HepG2 (cell line): ENCODE data around the gene C1orf185. TPM values are rescaled to one million over a fixed set of nuclear protein-coding genes. Genes with fewer than 3 reads are reported as not detected.

Source experiments
- ATAC-seq: fragments of 200-7000 bp; cut with Tn5 transposase; 3 replicates; pipeline ENCODE4 v1.9.1; 2020; ENCODE audit warnings: mild to moderate bottlenecking, moderate library complexity
- BruUV-seq: library from RNA; stranded (reverse); fragments of 400-500 nt; replicated peaks from 2 replicates; lab custom pipeline; 2021; lab: Mats Ljungman, UMichigan
- CTCF ChIA-PET: fragments of 300-600 bp; formaldehyde crosslinking; extraction: SDS; loops from one replicate; lab custom pipeline; 2021; ENCODE audit warnings: low total read pairs, inconsistent platforms, low intra/inter-chr PET ratio; lab: Yijun Ruan, JAX
- POLR2A ChIA-PET: fragments of 350-600 bp; sonication (Branson Sonifier 250); formaldehyde crosslinking; loops from one replicate; lab custom pipeline; 2020; ENCODE audit warnings: antibody characterized with exemption, inconsistent platforms; lab: Yijun Ruan, JAX
- DNase-seq: peaks from one replicate; pipeline ENCODE4 v3.0.0-alpha.2; 2015; ENCODE audit warnings: low spot score
- FAIRE-seq: peaks from 3 replicates; lab custom pipeline; 2011; peaks lifted over from hg19 to GRCh38; lab: Jason Lieb, UNC
- H2AFZ ChIP-seq: one replicate; pipeline ENCODE4 v1.6.1; 2011; ENCODE audit warnings: low read length, inconsistent platforms
- H3K27ac ChIP-seq: fragments of 300-600 bp; 3 replicates; pipeline ENCODE4 v1.8.0; 2011; ENCODE audit warnings: mixed run types, mild to moderate bottlenecking, mixed read lengths, low read length, inconsistent platforms; ENCODE audit not compliant: insufficient read depth; ENCODE audit errors: extremely low read length
- H3K27me3 ChIP-seq, 2 experiments: fragments of 200-600 bp in 1 of 2; 2 replicates in 1 of 2; 3 replicates in 1 of 2; pipeline versions ENCODE4 v1.6.0 to v1.8.0; 2011; ENCODE audit warnings: low read length in 2 of 2, mild to moderate bottlenecking in 2 of 2, moderate library complexity in 2 of 2, inconsistent platforms in 1 of 2; ENCODE audit not compliant: insufficient read depth in 2 of 2, control insufficient read depth in 1 of 2
- H3K36me3 ChIP-seq, 2 experiments: fragments of 200-600 bp in 1 of 2; replicated peaks in 1 of 2; 2 replicates in 1 of 2; 3 replicates in 1 of 2; pipeline versions ENCODE4 v1.5.1 to v1.8.0; 2011; ENCODE audit warnings: low read length in 2 of 2, inconsistent platforms in 1 of 2; ENCODE audit not compliant: insufficient read depth in 2 of 2, control insufficient read depth in 1 of 2
- H3K4me1 ChIP-seq: 2 replicates; pipeline ENCODE4 v1.5.1; 2012; ENCODE audit warnings: low read length, inconsistent platforms; ENCODE audit not compliant: insufficient read depth
- H3K4me2 ChIP-seq: 2 replicates; pipeline ENCODE4 v1.6.0; 2011; ENCODE audit warnings: low read depth, low read length, inconsistent platforms
- H3K4me3 ChIP-seq, 3 experiments: fragments of 200-600 bp in 1 of 3; sonication (generic), shearing (Covaris generic) in 1 of 3; replicated peaks in 1 of 3; 2 replicates each; pipeline ENCODE4 v1.5.1; 2011 to 2016; ENCODE audit warnings: low read length in 3 of 3, inconsistent platforms in 2 of 3, low read depth in 2 of 3, mild to moderate bottlenecking in 2 of 3, control low read depth in 1 of 3, mixed read lengths in 1 of 3; ENCODE audit not compliant: insufficient read depth in 1 of 3
- H3K79me2 ChIP-seq: one replicate; pipeline ENCODE4 v1.6.1; 2011; ENCODE audit warnings: low read length, inconsistent platforms; ENCODE audit not compliant: insufficient read depth
- H3K9ac ChIP-seq: 2 replicates; pipeline ENCODE4 v1.6.0; 2011; ENCODE audit warnings: mild to moderate bottlenecking, low read depth, low read length, inconsistent platforms; ENCODE audit not compliant: insufficient read depth
- H3K9me3 ChIP-seq: 2 replicates; pipeline ENCODE4 v1.5.1; 2012; ENCODE audit warnings: mild to moderate bottlenecking, low read length
- H4K20me1 ChIP-seq: 2 replicates; pipeline ENCODE4 v1.6.0; 2011; ENCODE audit warnings: inconsistent platforms, mild to moderate bottlenecking, low read length, moderate library complexity; ENCODE audit not compliant: insufficient read depth
- CSRNP2 ChIP-seq: sonication (generic); formaldehyde crosslinking; conservative IDR thresholded peaks from 2 replicates; pipeline ENCODE4 v1.8.0; 2022; ENCODE audit warnings: low read depth, missing genetic modification reagents
- GPBP1L1 ChIP-seq: sonication (generic); formaldehyde crosslinking; IDR thresholded peaks from 2 replicates; pipeline ENCODE4 v1.5.0; 2020; ENCODE audit warnings: mild to moderate bottlenecking, missing genetic modification reagents
- ISX ChIP-seq: sonication (generic); formaldehyde crosslinking; conservative IDR thresholded peaks from 2 replicates; pipeline ENCODE4 v1.5.0; 2020; ENCODE audit warnings: missing genetic modification reagents
- LBX2 ChIP-seq: sonication (generic); formaldehyde crosslinking; IDR thresholded peaks from 2 replicates; pipeline ENCODE4 v1.5.0; 2020; ENCODE audit warnings: missing genetic modification reagents, mild to moderate bottlenecking, borderline replicate concordance
- PHB2 ChIP-seq: fragments of 450-650 bp; IDR thresholded peaks from 2 replicates; pipeline ENCODE4 v1.6.1; 2018; ENCODE audit not compliant: partially characterized antibody
- POGZ ChIP-seq: sonication (generic); formaldehyde crosslinking; IDR thresholded peaks from 2 replicates; pipeline ENCODE4 v1.4.0; 2020; ENCODE audit warnings: mild to moderate bottlenecking, missing genetic modification reagents
- SMAD3 ChIP-seq: sonication (generic); formaldehyde crosslinking; IDR thresholded peaks from 2 replicates; pipeline ENCODE4 v1.4.0; 2020; ENCODE audit warnings: missing genetic modification reagents
- TARDBP ChIP-seq: sonication (generic); formaldehyde crosslinking; IDR thresholded peaks from 2 replicates; pipeline ENCODE4 v1.8.0; 2022; ENCODE audit warnings: mild to moderate bottlenecking, missing genetic modification reagents
- THYN1 ChIP-seq: sonication (generic); formaldehyde crosslinking; IDR thresholded peaks from 2 replicates; pipeline ENCODE4 v1.8.1; 2023; ENCODE audit warnings: low read depth, mild to moderate bottlenecking, moderate library complexity, missing genetic modification reagents, borderline replicate concordance
- ZNF577 ChIP-seq: sonication (generic); formaldehyde crosslinking; IDR thresholded peaks from 2 replicates; pipeline ENCODE4 v1.4.0; 2020; ENCODE audit warnings: mild to moderate bottlenecking, low read depth, missing genetic modification reagents, borderline replicate concordance
- ZUFSP ChIP-seq: sonication (generic); formaldehyde crosslinking; IDR thresholded peaks from 2 replicates; pipeline ENCODE4 v1.9.0; 2021; ENCODE audit warnings: missing genetic modification reagents, mild to moderate bottlenecking, borderline replicate concordance
- WGBS: methylation state at CpG from one replicate; pipeline ENCODE4 v1.1.6; 2017; ENCODE audit warnings: low lambda C conversion rate; 5-methylcytosine and 5-hydroxymethylcytosine counted together
- in situ Hi-C: cut with HindIII; loops from 2 replicates; pipeline ENCODE4 v1.10.0; 2017; ENCODE audit warnings: low pct_unique_long_range_greater_than_20kb; ENCODE audit not compliant: extremely low pct_ligation_motif_present
- intact Hi-C: fragments of 100-400 bp; cut with micrococcal nuclease; formaldehyde crosslinking; loops from one replicate; pipeline ENCODE4 v1.10.0; 2022; ENCODE audit not compliant: unreplicated experiment
- polyA plus RNA-seq, 8 experiments: library from polyadenylated mRNA; depleted of rRNA in 3 of 8; stranded (reverse) in 7 of 8; unstranded in 1 of 8; fragments of >200 nt; fragmentation: Illumina TruSeq in 4 of 8; extraction: Trizol in 4 of 8; gene quantifications; 2 replicates each; pipeline versions ENCODE4 v1.2.1 to v1.2.3, GENCODE V29; 2011 to 2016; ENCODE audit warnings: low read depth in 4 of 8, missing spikeins in 1 of 8, mixed read lengths in 1 of 8; ENCODE audit not compliant: insufficient read depth in 1 of 8
- total RNA-seq, 5 experiments: library from RNA; depleted of rRNA; stranded (reverse); fragments of >200 nt; fragmentation: Illumina TruSeq; extraction: Trizol; gene quantifications; 2 replicates each; pipeline ENCODE4 v1.2.3, GENCODE V29; 2016; ENCODE audit warnings: low read depth in 1 of 5

C1orf185 gene
- total and polyA plus RNA-seq, 2 of the 13 experiments (the other 11 are each of a cell fraction or from before 2014, with no cell fraction given) = not detected

- Histone ChIP-seq H3K4me1 (no peaks in the 10 kb centered on the region), H3K27ac (no peak overlapping the region), H4K20me1 (no peaks in the 10 kb centered on the region), H3K27me3 (no peaks in the 10 kb centered on the region), H3K9me3 (no peaks in the 10 kb centered on the region), H3K4me3 (no peak overlapping the region), H2AFZ (no peak overlapping the region), H3K4me2 (no peak overlapping the region), H3K79me2 (no peaks in the 10 kb centered on the region), H3K9ac (no peak overlapping the region), H3K36me3 (no peaks in the 10 kb centered on the region)
- ATAC-seq (no peak), DNase-seq (no peak), FAIRE-seq (no peak)
- in situ Hi-C loops = no loop called here
- 6% methylated on average over 1 of the region's 1 CpG for WGBS
- ChIA-PET CTCF (no interaction called here), POLR2A (no interaction called here)
- BruUV-seq = no TSS peak
- intact Hi-C loops = no loop called here
- no peak for TF ChIP-seq ZNF577 (CRISPR knock-in tag)
- TF ChIP-seq ISX = no peak
- no peak for TF ChIP-seq GPBP1L1 (CRISPR knock-in tag)
- no peak for TF ChIP-seq SMAD3 (CRISPR knock-in tag)
- TF ChIP-seq THYN1 (CRISPR knock-in tag) = no peak
These were observed 66.3 kb downstream of the C1orf185 start for GRCh38 chr1:51168266-51168845.

GRCh38 chr1:51168936-51169335 is 66.9 kb downstream of the C1orf185 start:
- Histone ChIP-seq H3K36me3 (no peaks in the 10 kb centered on the region), H3K27ac (no peak overlapping the region), H3K4me2 (no peak overlapping the region), H4K20me1 (no peaks in the 10 kb centered on the region), H2AFZ (no peak overlapping the region), H3K9ac (no peak overlapping the region), H3K4me1 (no peaks in the 10 kb centered on the region), H3K79me2 (no peaks in the 10 kb centered on the region), H3K27me3 (no peaks in the 10 kb centered on the region), H3K4me3 (no peak overlapping the region), H3K9me3 (no peaks in the 10 kb centered on the region)
- no TSS peak for BruUV-seq
- ChIA-PET POLR2A (no interaction called here), CTCF (no interaction called here)
- 70% methylated on average over 4 of the region's 4 CpGs for WGBS
- no peak for ATAC-seq
- DNase-seq = no peak
- intact Hi-C loops = no loop called here
- no peak for FAIRE-seq
- in situ Hi-C loops = no loop called here
- TF ChIP-seq ZUFSP (CRISPR knock-in tag) (no peak), CSRNP2 (no peak), LBX2 (no peak), POGZ (CRISPR knock-in tag) (no peak), TARDBP (CRISPR knock-in tag) (no peak), PHB2 (no peak), THYN1 (CRISPR knock-in tag) (no peak)
